NCI-H1694 (cell line): ENCODE data around the gene C15orf39.
"Not testable (repeated sequence)": the region's sequence is repeated elsewhere in the genome, so short reads cannot be mapped to it uniquely, and the experiment has no call there.

ENCODE experiments used
- DNase-seq: peaks from one replicate; lab custom pipeline; 2025; lab: John Stamatoyannopoulos, UW

C15orf39 gene

GRCh38 chr15:75201616-75202250, at the start of gene C15orf39:
Gene C15orf39, plus strand, starts transcription at chr15:75201882. Its CDS starts 4,167 bp downstream, at chr15:75206049.
- DNase-seq, result peak; percentile 25

- DNase-seq, result no peak
Measured at GRCh38 chr15:75152382-75153079, 49.2 kb upstream of the C15orf39 start.

GRCh38 chr15:75153087-75153486, 48.6 kb upstream of the C15orf39 start:
- no peak for DNase-seq

GRCh38 chr15:75153565-75154276, 48.0 kb upstream of the C15orf39 start:
- DNase-seq, result no peak

GRCh38 chr15:75154461-75155062, 47.1 kb upstream of the C15orf39 start:
- DNase-seq, result no peak

GRCh38 chr15:75156326-75157215, 45.1 kb upstream of the C15orf39 start:
- DNase-seq, result no peak

- no peak for DNase-seq
Measured at GRCh38 chr15:75158402-75158801, 43.3 kb upstream of the C15orf39 start.

- no peak for DNase-seq
Measured at GRCh38 chr15:75159244-75159643, 42.4 kb upstream of the C15orf39 start.

GRCh38 chr15:75161106-75161916, 40.4 kb upstream of the C15orf39 start:
- DNase-seq, result no peak

- no peak for DNase-seq
Measured at GRCh38 chr15:75161917-75162414, 39.7 kb upstream of the C15orf39 start.

- no peak for DNase-seq
Measured at GRCh38 chr15:75163150-75163564, 38.5 kb upstream of the C15orf39 start.

GRCh38 chr15:75164625-75165350, 36.9 kb upstream of the C15orf39 start:
- no peak for DNase-seq

GRCh38 chr15:75166489-75167063, 35.1 kb upstream of the C15orf39 start:
- not testable (repeated sequence) for DNase-seq

GRCh38 chr15:75167588-75168350, 33.9 kb upstream of the C15orf39 start:
- no peak for DNase-seq

- DNase-seq, result no peak
Measured at GRCh38 chr15:75168374-75168773, 33.3 kb upstream of the C15orf39 start.

GRCh38 chr15:75170203-75170602, 31.5 kb upstream of the C15orf39 start:
- no peak for DNase-seq

- DNase-seq, result no peak
Measured at GRCh38 chr15:75170711-75171341, 30.9 kb upstream of the C15orf39 start.

GRCh38 chr15:75171408-75171807, 30.3 kb upstream of the C15orf39 start:
- DNase-seq, result no peak
